ENCODE data around the gene TMTC4. TPM values are rescaled to one million over a fixed set of nuclear protein-coding genes. Genes with fewer than 3 reads are reported as not detected.

Gene TMTC4
- total RNA-seq, 2 experiments from 2014 or later, result 15.7 to 19.8 TPM

Other genes starting within 250 kb of the TMTC4 start
- 0.23 and 0.69 TPM in 2 replicates for gene GGACT, start 86.0 kb downstream of the TMTC4 start, total RNA-seq (2014; rRNA removed; shearing (Covaris generic))
- gene GGACT, start 86.0 kb downstream of the TMTC4 start, total RNA-seq (2022), result 0.53 and 0.89 TPM in 2 replicates